HepG2 (cell line): ENCODE data around the gene PSMB8. TPM values are rescaled to one million over a fixed set of nuclear protein-coding genes. Genes with fewer than 3 reads are reported as not detected.

Experiments used
- ATAC-seq: fragments of 200-7000 bp; cut with Tn5 transposase; 3 replicates; pipeline ENCODE4 v1.9.1; 2020; ENCODE audit warnings: mild to moderate bottlenecking, moderate library complexity
- BruUV-seq: library from RNA; stranded (reverse); fragments of 400-500 nt; replicated peaks from 2 replicates; lab custom pipeline; 2021; lab: Mats Ljungman, UMichigan
- CTCF ChIA-PET: fragments of 300-600 bp; formaldehyde crosslinking; extraction: SDS; loops from one replicate; lab custom pipeline; 2021; ENCODE audit warnings: low total read pairs, inconsistent platforms, low intra/inter-chr PET ratio; lab: Yijun Ruan, JAX
- POLR2A ChIA-PET: fragments of 350-600 bp; sonication (Branson Sonifier 250); formaldehyde crosslinking; loops from one replicate; lab custom pipeline; 2020; ENCODE audit warnings: antibody characterized with exemption, inconsistent platforms; lab: Yijun Ruan, JAX
- DNase-seq: peaks from one replicate; pipeline ENCODE4 v3.0.0-alpha.2; 2015; ENCODE audit warnings: low spot score
- FAIRE-seq: peaks from 3 replicates; lab custom pipeline; 2011; peaks lifted over from hg19 to GRCh38; lab: Jason Lieb, UNC
- H2AFZ ChIP-seq: one replicate; pipeline ENCODE4 v1.6.1; 2011; ENCODE audit warnings: low read length, inconsistent platforms
- H3K27ac ChIP-seq: fragments of 300-600 bp; 3 replicates; pipeline ENCODE4 v1.8.0; 2011; ENCODE audit warnings: mixed run types, mild to moderate bottlenecking, mixed read lengths, low read length, inconsistent platforms; ENCODE audit not compliant: insufficient read depth; ENCODE audit errors: extremely low read length
- H3K27me3 ChIP-seq, 2 experiments: fragments of 200-600 bp in 1 of 2; 2 replicates in 1 of 2; 3 replicates in 1 of 2; pipeline versions ENCODE4 v1.6.0 to v1.8.0; 2011; ENCODE audit warnings: low read length in 2 of 2, mild to moderate bottlenecking in 2 of 2, moderate library complexity in 2 of 2, inconsistent platforms in 1 of 2; ENCODE audit not compliant: insufficient read depth in 2 of 2, control insufficient read depth in 1 of 2
- H3K36me3 ChIP-seq, 2 experiments: fragments of 200-600 bp in 1 of 2; replicated peaks in 1 of 2; 2 replicates in 1 of 2; 3 replicates in 1 of 2; pipeline versions ENCODE4 v1.5.1 to v1.8.0; 2011; ENCODE audit warnings: low read length in 2 of 2, inconsistent platforms in 1 of 2; ENCODE audit not compliant: insufficient read depth in 2 of 2, control insufficient read depth in 1 of 2
- H3K4me1 ChIP-seq: 2 replicates; pipeline ENCODE4 v1.5.1; 2012; ENCODE audit warnings: low read length, inconsistent platforms; ENCODE audit not compliant: insufficient read depth
- H3K4me2 ChIP-seq: 2 replicates; pipeline ENCODE4 v1.6.0; 2011; ENCODE audit warnings: low read depth, low read length, inconsistent platforms
- H3K4me3 ChIP-seq, 3 experiments: fragments of 200-600 bp in 1 of 3; sonication (generic), shearing (Covaris generic) in 1 of 3; replicated peaks in 1 of 3; 2 replicates each; pipeline ENCODE4 v1.5.1; 2011 to 2016; ENCODE audit warnings: low read length in 3 of 3, inconsistent platforms in 2 of 3, low read depth in 2 of 3, mild to moderate bottlenecking in 2 of 3, control low read depth in 1 of 3, mixed read lengths in 1 of 3; ENCODE audit not compliant: insufficient read depth in 1 of 3
- H3K79me2 ChIP-seq: one replicate; pipeline ENCODE4 v1.6.1; 2011; ENCODE audit warnings: low read length, inconsistent platforms; ENCODE audit not compliant: insufficient read depth
- H3K9ac ChIP-seq: 2 replicates; pipeline ENCODE4 v1.6.0; 2011; ENCODE audit warnings: mild to moderate bottlenecking, low read depth, low read length, inconsistent platforms; ENCODE audit not compliant: insufficient read depth
- H3K9me3 ChIP-seq: 2 replicates; pipeline ENCODE4 v1.5.1; 2012; ENCODE audit warnings: mild to moderate bottlenecking, low read length
- H4K20me1 ChIP-seq: 2 replicates; pipeline ENCODE4 v1.6.0; 2011; ENCODE audit warnings: inconsistent platforms, mild to moderate bottlenecking, low read length, moderate library complexity; ENCODE audit not compliant: insufficient read depth
- HCFC1 ChIP-seq: fragments of 150-350 bp; IDR thresholded peaks from 2 replicates; pipeline ENCODE4 v1.6.1; 2014; ENCODE audit warnings: low read depth, low read length
- HNF1A ChIP-seq, 2 experiments: sonication (generic) in 1 of 2; formaldehyde crosslinking in 1 of 2; IDR thresholded peaks; 2 replicates each; pipeline versions ENCODE4 v1.4.0 to v1.6.1; 2016 to 2020; ENCODE audit warnings: borderline replicate concordance in 1 of 2, low read depth in 1 of 2, mild to moderate bottlenecking in 1 of 2, missing genetic modification reagents in 1 of 2
- HNRNPK ChIP-seq: fragments of 200-400 bp; formaldehyde crosslinking; IDR thresholded peaks from 2 replicates; pipeline ENCODE4 v1.6.1; 2018; ENCODE audit warnings: low read length, low read depth, moderate library complexity, mild to moderate bottlenecking; ENCODE audit not compliant: poor library complexity, severe bottlenecking
- MBNL3 ChIP-seq: fragments of 250-450 bp; sonication (Bioruptor Pico); conservative IDR thresholded peaks from 2 replicates; pipeline ENCODE4 v1.8.0; 2022; ENCODE audit warnings: mild to moderate bottlenecking, inconsistent platforms
- RBM22 ChIP-seq: fragments of 200-400 bp; formaldehyde crosslinking; optimal IDR thresholded peaks from 2 replicates; pipeline ENCODE3; 2017; ENCODE audit warnings: mild to moderate bottlenecking, low read length, moderate library complexity
- RFX5 ChIP-seq: IDR thresholded peaks from 2 replicates; pipeline ENCODE4 v1.6.1; 2011; ENCODE audit warnings: low read depth, low read length, improper control_type of control experiment
- SKI ChIP-seq: fragments of 450-650 bp; IDR thresholded peaks from one replicate; pipeline ENCODE4 v1.6.1; 2018; ENCODE audit warnings: mild to moderate bottlenecking; ENCODE audit not compliant: partially characterized antibody
- ZBTB42 ChIP-seq: sonication (generic); formaldehyde crosslinking; IDR thresholded peaks from 2 replicates; pipeline ENCODE4 v1.5.0; 2020; ENCODE audit warnings: mild to moderate bottlenecking, missing genetic modification reagents
- ZGPAT ChIP-seq: IDR thresholded peaks from 2 replicates; pipeline ENCODE4 v1.6.1; 2016; ENCODE audit warnings: mild to moderate bottlenecking
- ZKSCAN5 ChIP-seq: sonication (generic); formaldehyde crosslinking; IDR thresholded peaks from 2 replicates; pipeline ENCODE4 v1.5.1; 2020; ENCODE audit warnings: mild to moderate bottlenecking, missing genetic modification reagents
- ZNF510 ChIP-seq: sonication (generic); formaldehyde crosslinking; IDR thresholded peaks from 2 replicates; pipeline ENCODE4 v1.4.0; 2020; ENCODE audit warnings: low read depth, mild to moderate bottlenecking, missing genetic modification reagents
- ZNF572 ChIP-seq: sonication (generic); formaldehyde crosslinking; IDR thresholded peaks from 2 replicates; pipeline ENCODE4 v1.5.1; 2020; ENCODE audit warnings: mild to moderate bottlenecking, missing genetic modification reagents
- ZNF7 ChIP-seq: IDR thresholded peaks from 2 replicates; pipeline ENCODE4 v1.6.1; 2016; ENCODE audit warnings: missing biosample characterization, missing genetic modification reagents
- ZNF770 ChIP-seq: sonication (generic); formaldehyde crosslinking; IDR thresholded peaks from 2 replicates; pipeline ENCODE4 v1.5.0; 2020; ENCODE audit warnings: mild to moderate bottlenecking, missing genetic modification reagents
- ZSCAN31 ChIP-seq: sonication (generic); formaldehyde crosslinking; IDR thresholded peaks from 2 replicates; pipeline ENCODE4 v1.5.0; 2020; ENCODE audit warnings: low read depth, mild to moderate bottlenecking, missing genetic modification reagents
- WGBS: methylation state at CpG from one replicate; pipeline ENCODE4 v1.1.6; 2017; ENCODE audit warnings: low lambda C conversion rate; 5-methylcytosine and 5-hydroxymethylcytosine counted together
- in situ Hi-C: cut with HindIII; loops from 2 replicates; pipeline ENCODE4 v1.10.0; 2017; ENCODE audit warnings: low pct_unique_long_range_greater_than_20kb; ENCODE audit not compliant: extremely low pct_ligation_motif_present
- intact Hi-C: fragments of 100-400 bp; cut with micrococcal nuclease; formaldehyde crosslinking; loops from one replicate; pipeline ENCODE4 v1.10.0; 2022; ENCODE audit not compliant: unreplicated experiment
- polyA plus RNA-seq, 8 experiments: library from polyadenylated mRNA; depleted of rRNA in 3 of 8; stranded (reverse) in 7 of 8; unstranded in 1 of 8; fragments of >200 nt; fragmentation: Illumina TruSeq in 4 of 8; extraction: Trizol in 4 of 8; gene quantifications; 2 replicates each; pipeline versions ENCODE4 v1.2.1 to v1.2.3, GENCODE V29; 2011 to 2016; ENCODE audit warnings: low read depth in 4 of 8, missing spikeins in 1 of 8, mixed read lengths in 1 of 8; ENCODE audit not compliant: insufficient read depth in 1 of 8
- total RNA-seq, 5 experiments: library from RNA; depleted of rRNA; stranded (reverse); fragments of >200 nt; fragmentation: Illumina TruSeq; extraction: Trizol; gene quantifications; 2 replicates each; pipeline ENCODE4 v1.2.3, GENCODE V29; 2016; ENCODE audit warnings: low read depth in 1 of 5
- TF ChIP-seq, protein P1 (sequence below): IDR thresholded peaks from 2 replicates; pipeline ENCODE4 v1.6.1; 2016; ENCODE audit warnings: missing biosample characterization, missing genetic modification reagents, low read depth

Gene PSMB8
- total and polyA plus RNA-seq, 2 of the 13 experiments (the other 11 are each of a cell fraction or from before 2014, with no cell fraction given), result 30.7 to 64.7 TPM

GRCh38 chr6:32888576-32888975 is 44.7 kb upstream of the PSMB8 start:
- in situ Hi-C loops (loop anchor here (5.0 kb wide), 1 partner anchor 59 kb away; no protein-coding TSS in a partner anchor), intact Hi-C loops (loop anchor here (5.0 kb wide), 1 partner anchor 79 kb away; the partner anchor contains the start of gene BRD2)
- POLR2A ChIA-PET, result no interaction called here
- Histone ChIP-seq H3K27me3 (peaks cover 0 to 23% of the 10 kb centered on the region in 2 experiments; a peak in 2 of 5 replicates), H2AFZ (no peak overlapping the region), H3K9me3 (no peaks in the 10 kb centered on the region), H3K36me3 (no peaks in the 10 kb centered on the region), H3K4me3 (no peak overlapping the region), H3K9ac (no peak overlapping the region), H3K27ac (no peak overlapping the region), H3K4me2 (no peak overlapping the region), H4K20me1 (no peaks in the 10 kb centered on the region), H3K4me1 (peaks cover 6% of the 10 kb centered on the region), H3K79me2 (no peaks in the 10 kb centered on the region)
- BruUV-seq, result no TSS peak
- DNase-seq (no peak), ATAC-seq (no peak), FAIRE-seq (no peak)
- WGBS, result 20% methylated on average over 2 of the region's 2 CpGs
- CTCF ChIA-PET, result interaction anchor here (2.1 kb wide), 1 partner anchor 58 kb away, joined by 4 read pairs; no protein-coding TSS in a partner anchor
- no peak for TF ChIP-seq ZKSCAN5
- TF ChIP-seq MBNL3, result no peak
- TF ChIP-seq ZGPAT, result no peak
- no peak for TF ChIP-seq ZNF7 (CRISPR knock-in tag)
- no peak for TF ChIP-seq RBM22
- no peak for TF ChIP-seq ZNF770
- TF ChIP-seq HCFC1, result no peak
- TF ChIP-seq, protein P1, sequence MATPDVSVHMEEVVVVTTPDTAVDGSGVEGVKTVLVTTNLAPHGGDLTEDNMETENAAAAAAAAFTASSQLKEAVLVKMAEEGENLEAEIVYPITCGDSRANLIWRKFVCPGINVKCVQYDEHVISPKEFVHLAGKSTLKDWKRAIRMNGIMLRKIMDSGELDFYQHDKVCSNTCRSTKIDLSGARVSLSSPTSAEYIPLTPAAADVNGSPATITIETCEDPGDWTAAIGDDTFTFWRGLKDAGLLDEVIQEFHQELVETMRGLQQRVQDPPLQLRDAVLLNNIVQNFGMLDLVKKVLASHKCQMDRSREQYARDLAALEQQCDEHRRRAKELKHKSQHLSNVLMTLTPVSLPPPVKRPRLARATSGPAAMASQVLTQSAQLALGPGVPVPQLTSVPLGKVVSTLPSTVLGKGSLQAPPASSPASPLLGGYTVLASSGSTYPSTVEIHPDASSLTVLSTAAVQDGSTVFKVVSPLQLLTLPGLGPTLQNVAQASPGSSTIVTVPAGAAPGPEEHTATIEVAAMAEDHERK (CRISPR knock-in tag), result no peak
- TF ChIP-seq HNRNPK, result no peak
- no peak for TF ChIP-seq RFX5
- no peak for TF ChIP-seq ZNF510 (CRISPR knock-in tag)
- no peak for TF ChIP-seq ZSCAN31 (CRISPR knock-in tag)
- no peak for TF ChIP-seq ZBTB42 (CRISPR knock-in tag)
- TF ChIP-seq HNF1A (IDR thresholded peaks at IDR 0.05; ENCODE audit: low read depth), result no peak
- TF ChIP-seq HNF1A (CRISPR knock-in tag; IDR thresholded peaks at IDR 0.05; ENCODE audit: borderline replicate concordance), result no peak
- no peak for TF ChIP-seq SKI
- no peak for TF ChIP-seq ZNF572
